Fibroblast of mammary gland (primary cell): ENCODE data around the gene PTPRK.
"Not testable (repeated sequence)": the region's sequence is repeated elsewhere in the genome, so short reads cannot be mapped to it uniquely, and the experiment has no call there.

Source experiments
- DNase-seq: peaks from one replicate; pipeline ENCODE4 v3.0.0-alpha.2; 2010; ENCODE audit warnings: low read depth
- H3K4me3 ChIP-seq: 2 replicates; pipeline ENCODE4 v1.5.1; 2011; ENCODE audit warnings: low read depth, mild to moderate bottlenecking, low read length, moderate library complexity; ENCODE audit not compliant: control insufficient read depth
- TF ChIP-seq, protein P1 (sequence below): conservative IDR thresholded peaks from 2 replicates; pipeline ENCODE4 v1.5.1; 2011; ENCODE audit warnings: low read depth, low read length, inconsistent platforms; ENCODE audit not compliant: control insufficient read depth, insufficient read depth

PTPRK gene

GRCh38 chr6:127933852-127934840, 586.3 kb downstream of the PTPRK start:
- H3K4me3 ChIP-seq = no peak overlapping the region
- no peak for DNase-seq
- TF ChIP-seq, protein P1, sequence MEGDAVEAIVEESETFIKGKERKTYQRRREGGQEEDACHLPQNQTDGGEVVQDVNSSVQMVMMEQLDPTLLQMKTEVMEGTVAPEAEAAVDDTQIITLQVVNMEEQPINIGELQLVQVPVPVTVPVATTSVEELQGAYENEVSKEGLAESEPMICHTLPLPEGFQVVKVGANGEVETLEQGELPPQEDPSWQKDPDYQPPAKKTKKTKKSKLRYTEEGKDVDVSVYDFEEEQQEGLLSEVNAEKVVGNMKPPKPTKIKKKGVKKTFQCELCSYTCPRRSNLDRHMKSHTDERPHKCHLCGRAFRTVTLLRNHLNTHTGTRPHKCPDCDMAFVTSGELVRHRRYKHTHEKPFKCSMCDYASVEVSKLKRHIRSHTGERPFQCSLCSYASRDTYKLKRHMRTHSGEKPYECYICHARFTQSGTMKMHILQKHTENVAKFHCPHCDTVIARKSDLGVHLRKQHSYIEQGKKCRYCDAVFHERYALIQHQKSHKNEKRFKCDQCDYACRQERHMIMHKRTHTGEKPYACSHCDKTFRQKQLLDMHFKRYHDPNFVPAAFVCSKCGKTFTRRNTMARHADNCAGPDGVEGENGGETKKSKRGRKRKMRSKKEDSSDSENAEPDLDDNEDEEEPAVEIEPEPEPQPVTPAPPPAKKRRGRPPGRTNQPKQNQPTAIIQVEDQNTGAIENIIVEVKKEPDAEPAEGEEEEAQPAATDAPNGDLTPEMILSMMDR = no peak

DNA sequence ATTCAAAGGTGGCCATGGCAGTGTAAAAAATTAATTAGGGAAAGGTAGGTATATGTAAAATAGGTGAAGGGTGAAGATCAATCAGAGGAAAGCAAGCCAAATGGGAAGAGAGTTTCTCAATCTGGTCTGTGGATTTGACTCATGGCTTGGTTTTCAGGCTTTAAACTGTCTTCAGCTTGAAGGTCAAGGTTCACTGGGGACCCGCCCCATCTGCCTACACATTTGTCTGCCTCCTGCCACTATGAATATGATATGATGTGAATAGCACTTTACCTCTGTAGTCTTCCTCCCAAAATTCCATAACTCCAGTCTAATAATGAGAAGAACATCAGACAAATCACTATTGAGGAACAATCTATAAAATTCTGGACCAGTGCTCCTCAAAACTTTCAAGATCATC, 587.3 kb downstream of the PTPRK start:
- no peak overlapping the region for H3K4me3 ChIP-seq
- DNase-seq = no peak
- TF ChIP-seq, protein P1 = no peak

- no peak for DNase-seq
- no peak overlapping the region for H3K4me3 ChIP-seq
- TF ChIP-seq, protein P1 = no peak
These were observed 587.7 kb downstream of the PTPRK start for GRCh38 chr6:127932708-127933107.

DNA sequence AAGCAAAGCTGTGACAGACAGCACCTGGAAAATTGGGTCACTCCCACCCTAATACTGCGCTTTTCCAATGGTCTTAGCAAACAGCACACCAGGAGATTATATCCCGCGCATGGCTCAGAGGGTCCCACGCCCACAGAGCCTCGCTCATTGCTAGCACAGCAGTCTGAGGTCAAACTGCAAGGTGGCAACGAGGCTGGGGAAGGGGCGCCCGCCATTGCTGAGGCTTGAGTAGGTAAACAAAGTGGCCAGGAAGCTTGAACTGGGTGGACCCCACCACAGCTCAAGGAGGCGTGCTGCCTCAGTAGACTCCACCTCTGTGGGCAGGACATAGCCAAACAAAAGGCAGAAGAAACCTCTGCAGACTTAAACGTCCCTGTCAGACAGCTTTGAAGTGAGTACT, 594.0 kb downstream of the PTPRK start:
- DNase-seq, H3K4me3 ChIP-seq: not testable (repeated sequence)

DNA sequence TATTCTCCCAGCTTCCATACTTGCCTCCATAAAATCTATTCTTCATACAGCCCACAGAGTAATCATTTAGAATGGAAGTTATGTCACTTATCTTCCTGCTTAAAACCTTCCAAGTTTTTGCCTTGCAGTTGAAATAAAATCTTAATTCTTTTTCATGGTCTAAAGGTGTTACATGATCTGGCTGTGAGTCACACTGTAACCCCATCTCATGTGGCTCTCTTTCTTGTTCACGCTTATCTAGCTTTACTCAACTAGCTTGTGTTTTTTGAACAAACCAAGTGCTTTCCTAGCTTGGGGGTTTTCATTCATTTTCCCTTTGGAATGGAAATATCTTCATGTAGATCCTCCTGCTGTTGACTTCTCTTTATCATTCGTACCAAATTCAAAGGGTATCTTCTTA, 596.0 kb downstream of the PTPRK start:
- TF ChIP-seq, protein P1 = no peak
- H3K4me3 ChIP-seq = no peak overlapping the region
- DNase-seq = peak; percentile 16

GRCh38 chr6:127924031-127924430, 596.4 kb downstream of the PTPRK start:
- no peak overlapping the region for H3K4me3 ChIP-seq
- TF ChIP-seq, protein P1 = no peak
- no peak for DNase-seq

GRCh38 chr6:127923135-127923534, 597.3 kb downstream of the PTPRK start:
- TF ChIP-seq, protein P1 = no peak
- H3K4me3 ChIP-seq = no peak overlapping the region
- DNase-seq = no peak
